ENCODE data around the gene PARD3. TPM values are rescaled to one million over a fixed set of nuclear protein-coding genes. Genes with fewer than 3 reads are reported as not detected.
"Not testable (repeated sequence)": the region's sequence is repeated elsewhere in the genome, so short reads cannot be mapped to it uniquely, and the experiment has no call there.

Gene PARD3
- total RNA-seq, 1 donor from 2014 or later = 37.5 TPM

- no peak overlapping the region for H3K4me3 ChIP-seq
- no peaks in the 10 kb centered on the region for H3K27me3 ChIP-seq
- no peak for TF ChIP-seq CTCF (IDR thresholded peaks at IDR 0.05)
- DNase-seq (ENCODE audit: low spot score in 2 of 2) = no peak
- intact Hi-C loops (cut with DNase I) = loop anchor here (10.0 kb wide), 1 partner anchor 1078 kb away; no protein-coding TSS in a partner anchor
- no peaks in the 10 kb centered on the region for H3K9me3 ChIP-seq
- no peak overlapping the region for H3K27ac ChIP-seq
- H3K4me1 ChIP-seq = no peaks in the 10 kb centered on the region
- no peaks in the 10 kb centered on the region for H3K36me3 ChIP-seq
These were observed 542.8 kb downstream of the PARD3 start for GRCh38 chr10:34272316-34272715.

GRCh38 chr10:34268410-34268809, 546.7 kb downstream of the PARD3 start:
- H3K27me3 ChIP-seq; H3K4me3 ChIP-seq; H3K4me1 ChIP-seq; H3K36me3 ChIP-seq; H3K27ac ChIP-seq; intact Hi-C loops (cut with DNase I); H3K9me3 ChIP-seq; DNase-seq (ENCODE audit: low spot score in 2 of 2): not testable (repeated sequence)

- no peak for TF ChIP-seq CTCF (IDR thresholded peaks at IDR 0.05)
- Histone ChIP-seq H3K4me3 (no peak overlapping the region), H3K27me3 (no peaks in the 10 kb centered on the region), H3K36me3 (no peaks in the 10 kb centered on the region), H3K27ac (no peak overlapping the region), H3K9me3 (no peaks in the 10 kb centered on the region), H3K4me1 (no peaks in the 10 kb centered on the region)
- no peak for DNase-seq (ENCODE audit: low spot score in 2 of 2)
- intact Hi-C loops (cut with DNase I) = no loop called here
These were observed 552.1 kb downstream of the PARD3 start for GRCh38 chr10:34262985-34263384.

- H3K36me3 ChIP-seq = no peaks in the 10 kb centered on the region
- no peaks in the 10 kb centered on the region for H3K9me3 ChIP-seq
- H3K27me3 ChIP-seq = no peaks in the 10 kb centered on the region
- no peak overlapping the region for H3K4me3 ChIP-seq
- DNase-seq (ENCODE audit: low spot score in 2 of 2) = no peak
- H3K27ac ChIP-seq = no peak overlapping the region
- H3K4me1 ChIP-seq = no peaks in the 10 kb centered on the region
- TF ChIP-seq CTCF (IDR thresholded peaks at IDR 0.05) = no peak
- intact Hi-C loops (cut with DNase I) = no loop called here
These were observed 554.2 kb downstream of the PARD3 start for GRCh38 chr10:34260904-34261303.

- intact Hi-C loops (cut with DNase I) = no loop called here
- Histone ChIP-seq H3K9me3 (no peaks in the 10 kb centered on the region), H3K4me1 (no peaks in the 10 kb centered on the region), H3K27ac (no peak overlapping the region), H3K36me3 (no peaks in the 10 kb centered on the region), H3K4me3 (no peak overlapping the region), H3K27me3 (no peaks in the 10 kb centered on the region)
- no peak for TF ChIP-seq CTCF (IDR thresholded peaks at IDR 0.05)
- DNase-seq (ENCODE audit: low spot score in 2 of 2) = no peak
These were observed 558.9 kb downstream of the PARD3 start for GRCh38 chr10:34256216-34256615.

GRCh38 chr10:34255035-34255434, 560.1 kb downstream of the PARD3 start:
- no peaks in the 10 kb centered on the region for H3K9me3 ChIP-seq
- no peaks in the 10 kb centered on the region for H3K4me1 ChIP-seq
- no peaks in the 10 kb centered on the region for H3K36me3 ChIP-seq
- TF ChIP-seq CTCF (IDR thresholded peaks at IDR 0.05) = no peak
- H3K27ac ChIP-seq = no peak overlapping the region
- no peak for DNase-seq (ENCODE audit: low spot score in 2 of 2)
- no peak overlapping the region for H3K4me3 ChIP-seq
- H3K27me3 ChIP-seq = no peaks in the 10 kb centered on the region
- intact Hi-C loops (cut with DNase I) = no loop called here
